Stimulated activated CD4-positive, alpha-beta T cell treated with anti-CD3 and anti-CD28 coated beads, Interleukin-15, amount 100 ng/mL, for 1 hour (primary cell): ENCODE measurements around the gene PLCB1.

ENCODE experiments used
- DNase-seq, 2 donors: peaks; one replicate each; pipeline ENCODE4 v3.0.0-alpha.2; 2020; ENCODE audit warnings: low read depth in 1 of 2, low spot score in 1 of 2

PLCB1 gene

DNA sequence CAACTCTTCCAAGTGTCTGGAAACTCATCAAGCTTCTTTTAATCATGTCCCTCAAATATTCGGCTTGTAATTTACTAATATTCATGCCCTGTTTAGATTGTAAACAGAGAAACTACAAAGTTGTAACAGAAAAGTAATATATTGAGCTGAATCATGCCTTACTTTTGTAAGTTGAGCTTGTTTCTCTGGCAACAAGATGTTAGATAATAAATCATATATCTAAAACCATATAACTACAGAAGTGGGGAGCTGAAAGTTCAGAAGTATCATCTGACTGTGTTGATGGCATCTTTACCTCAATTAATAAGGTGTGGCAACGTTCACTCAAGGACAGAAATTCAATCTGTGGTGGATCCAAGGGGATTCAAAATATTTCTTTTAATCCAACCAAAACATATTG lies 263.9 kb downstream of the PLCB1 start:
- no peak for DNase-seq

DNA sequence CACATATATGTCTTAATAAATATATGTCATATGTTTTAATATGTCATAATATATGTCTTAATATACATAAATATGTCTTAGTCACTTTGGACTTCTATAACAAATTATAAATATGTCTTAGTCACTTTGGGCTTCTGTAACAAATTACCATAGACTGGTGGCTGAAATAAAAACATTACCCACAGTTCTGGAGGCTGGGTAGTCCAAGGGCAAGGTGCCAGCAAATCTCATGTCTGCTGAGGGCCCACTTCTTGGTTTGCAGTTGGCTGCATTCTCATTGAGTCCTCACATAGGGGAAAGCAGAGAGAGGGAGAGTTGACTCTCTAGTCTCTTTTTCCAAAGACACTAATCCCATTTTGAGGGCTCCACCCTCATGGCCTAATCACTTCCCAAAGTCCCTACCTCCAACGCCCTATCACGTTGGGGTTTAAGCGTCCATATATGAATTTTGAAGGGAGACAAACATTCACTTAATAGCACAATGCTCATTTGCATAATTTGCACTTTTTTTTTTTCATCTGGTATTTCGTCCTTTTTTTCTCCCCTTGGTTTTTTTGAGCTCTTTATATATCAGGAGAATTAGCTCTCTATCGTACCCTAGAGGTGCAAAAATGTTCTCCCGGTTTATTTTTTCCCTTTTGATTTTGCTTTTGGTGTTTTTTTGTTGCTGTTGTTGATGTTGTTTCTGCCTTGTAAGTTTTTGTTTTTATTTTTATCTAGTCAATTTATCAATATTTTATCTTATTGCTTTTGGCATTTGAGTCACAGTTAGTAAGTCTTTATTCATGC lies 266.4 kb downstream of the PLCB1 start:
- DNase-seq, result no peak

DNA sequence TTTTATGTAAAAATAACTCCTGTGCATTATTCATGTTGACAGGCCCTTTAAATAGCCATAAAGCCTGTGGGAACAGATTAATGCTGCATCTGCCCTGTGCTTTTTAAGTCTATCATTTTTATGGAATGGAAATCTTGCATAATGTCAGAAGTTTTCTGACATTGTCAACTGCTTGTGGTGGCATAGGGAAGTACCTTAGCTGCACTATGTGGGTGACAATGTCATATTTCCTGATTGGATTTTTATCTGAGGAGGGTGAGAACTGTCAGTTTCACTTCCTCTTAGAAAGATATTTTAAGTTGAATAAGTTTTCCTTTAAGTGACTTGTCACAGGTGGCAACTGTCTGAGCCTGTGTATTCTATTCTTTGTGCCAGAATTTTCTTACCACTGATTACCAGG lies 267.9 kb downstream of the PLCB1 start:
- DNase-seq, result no peak

DNA sequence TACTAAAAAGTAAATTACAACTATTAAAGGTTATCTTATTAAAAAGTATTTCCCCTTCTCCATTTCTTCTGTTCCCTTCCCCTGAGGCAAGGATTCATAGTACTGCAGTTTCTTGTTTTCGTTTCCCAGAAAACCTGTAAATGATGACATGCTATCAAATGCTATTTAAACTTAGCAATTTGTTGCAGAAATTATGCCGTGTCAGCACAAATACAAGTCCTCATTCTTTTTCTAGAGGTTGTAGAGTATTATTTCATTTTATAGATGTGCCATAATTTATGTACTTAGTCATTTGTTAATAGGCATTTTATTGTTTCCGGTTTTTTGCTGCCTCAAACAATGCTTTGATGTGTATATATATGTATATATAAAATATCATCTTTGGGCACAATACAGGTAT lies 268.4 kb downstream of the PLCB1 start:
- DNase-seq, result no peak

DNA sequence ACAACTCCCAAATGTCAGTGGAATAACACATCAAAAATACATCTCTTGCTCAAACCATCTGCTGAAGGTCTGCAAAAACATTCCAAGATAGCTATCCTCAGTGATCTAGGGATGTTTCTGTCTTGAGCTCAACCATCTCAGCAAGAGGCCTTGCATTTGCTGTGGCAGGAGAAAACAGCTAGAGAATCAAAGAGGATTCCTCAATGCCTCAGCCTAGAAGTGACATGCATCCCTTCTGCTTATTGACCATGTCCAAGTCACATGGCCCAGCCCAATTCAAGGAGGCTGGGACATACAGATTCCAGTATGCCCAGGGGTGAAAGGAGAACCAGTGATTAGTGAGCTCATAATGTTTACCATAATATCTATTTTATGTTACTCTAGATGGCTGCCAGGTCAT lies 269.5 kb downstream of the PLCB1 start:
- DNase-seq, result no peak

DNA sequence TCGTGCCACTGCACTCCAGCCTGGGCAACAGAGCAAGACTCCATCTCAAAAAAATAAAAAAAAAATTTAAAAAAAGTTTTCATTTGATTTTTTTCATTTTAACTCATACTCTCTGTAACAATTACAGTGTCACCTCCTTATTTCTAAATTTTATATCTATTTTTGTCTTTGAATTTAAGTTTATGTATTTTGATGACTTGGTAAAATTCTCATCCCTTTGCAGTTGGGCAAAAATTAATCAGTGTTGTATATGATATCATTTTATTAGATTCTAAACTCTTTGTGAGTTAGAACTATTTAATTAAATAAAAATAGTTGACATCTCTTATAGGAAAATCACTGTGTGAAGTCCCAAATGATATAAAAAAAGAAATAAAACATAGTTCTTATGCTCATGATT lies 270.7 kb downstream of the PLCB1 start:
- DNase-seq, result no peak

DNA sequence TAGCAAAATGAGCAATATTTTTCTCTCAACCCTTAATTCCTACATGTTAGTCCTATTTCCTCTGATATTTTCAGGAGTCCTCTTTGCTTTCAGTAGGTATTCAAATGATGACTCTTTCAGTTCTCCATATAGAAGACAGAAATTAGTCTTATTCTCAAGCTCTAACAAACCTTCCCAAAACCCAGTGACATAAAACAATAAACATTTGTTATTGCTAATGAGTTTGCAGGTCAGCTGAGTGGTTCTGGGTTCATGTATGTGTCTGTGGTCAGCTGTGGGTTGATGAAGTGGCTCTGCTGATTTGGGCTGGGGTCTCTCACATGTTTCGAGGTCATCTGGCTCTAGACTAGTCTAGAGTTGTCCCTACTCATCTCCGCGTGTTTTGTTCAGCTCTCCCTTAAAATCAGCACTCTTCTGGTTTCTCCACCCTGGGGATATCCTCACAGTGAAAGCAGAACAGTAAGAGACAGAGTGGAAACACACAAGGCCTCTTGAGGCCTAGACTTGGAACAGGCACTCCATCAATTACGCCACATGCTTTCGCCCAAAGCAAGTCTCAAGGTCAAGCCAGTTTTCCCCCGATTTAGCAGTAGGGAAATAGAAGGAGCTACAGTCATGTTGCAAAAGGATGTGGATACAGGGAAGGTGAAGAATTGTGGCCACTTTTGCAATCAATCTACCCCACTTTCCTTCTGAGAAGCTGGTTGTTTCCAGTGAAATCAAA lies 273.0 kb downstream of the PLCB1 start:
- no peak for DNase-seq

DNA sequence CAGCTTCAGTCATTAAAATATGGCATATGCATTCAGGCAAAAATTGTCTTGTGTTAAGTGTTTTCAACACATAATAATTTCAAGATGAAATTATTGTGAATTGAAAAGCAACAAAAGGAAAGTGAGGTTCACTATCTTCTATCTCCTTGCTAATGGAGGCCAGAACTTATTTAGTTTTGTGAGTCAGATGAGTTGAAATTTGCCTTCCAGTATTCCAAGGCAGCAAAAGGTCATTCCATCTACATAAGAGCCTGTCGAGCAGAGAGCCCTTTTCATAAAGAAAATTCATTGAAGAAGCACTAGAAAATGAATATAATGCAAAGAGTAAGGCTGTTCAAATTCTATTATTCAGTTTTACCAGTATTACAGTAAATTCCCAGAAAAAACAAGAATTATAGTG lies 274.3 kb downstream of the PLCB1 start:
- DNase-seq, result no peak

DNA sequence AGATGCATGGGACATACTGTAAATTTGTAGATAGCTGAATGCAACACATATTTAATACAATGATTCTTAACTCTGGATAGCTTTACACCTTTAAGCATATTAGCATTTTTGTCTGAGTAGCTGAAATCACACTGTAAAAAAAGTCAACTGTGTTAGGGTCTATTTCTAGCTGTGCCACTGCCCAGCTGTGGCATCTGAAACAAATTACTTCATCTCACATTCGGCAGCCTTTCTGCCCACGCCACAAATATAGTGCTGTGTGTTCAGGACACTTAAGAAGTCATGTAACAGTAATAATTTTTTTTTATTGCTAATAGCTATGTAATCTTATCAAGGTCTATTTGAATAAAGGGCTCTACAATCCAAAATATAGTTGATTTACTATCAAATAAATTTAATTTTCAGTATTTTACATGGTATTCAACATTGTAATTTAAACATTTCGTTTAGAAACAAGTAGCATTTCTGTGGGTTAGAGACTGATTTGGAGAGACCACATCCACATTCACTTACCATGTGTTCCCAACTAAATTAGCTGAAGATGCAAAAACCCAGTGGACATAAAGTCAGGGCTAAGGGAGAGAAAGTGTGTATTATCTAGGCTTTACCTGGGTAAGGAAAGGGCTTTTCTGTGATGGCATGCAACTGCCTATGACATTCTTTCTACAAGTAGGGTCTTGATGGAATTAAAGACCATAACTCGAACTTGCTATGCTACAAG lies 276.7 kb downstream of the PLCB1 start:
- no peak for DNase-seq

DNA sequence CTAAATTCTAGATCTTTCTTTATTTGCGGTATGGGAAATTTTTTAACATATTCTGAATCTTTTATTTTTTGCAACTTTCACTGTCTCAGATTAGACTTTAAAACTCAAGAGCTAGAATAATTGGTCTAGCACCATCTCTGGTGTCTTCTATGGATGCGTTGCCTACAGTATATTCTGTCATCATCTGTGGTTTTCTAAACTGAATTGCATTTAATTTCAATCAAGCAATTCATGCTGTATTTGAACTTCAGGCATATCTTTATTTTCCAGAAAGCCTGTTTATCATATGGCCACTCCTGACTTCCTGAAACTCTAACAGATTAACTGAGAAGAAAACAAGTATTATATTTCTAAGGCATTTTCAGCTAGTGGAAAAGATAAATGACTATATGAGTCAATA lies 281.6 kb downstream of the PLCB1 start:
- no peak for DNase-seq

DNA sequence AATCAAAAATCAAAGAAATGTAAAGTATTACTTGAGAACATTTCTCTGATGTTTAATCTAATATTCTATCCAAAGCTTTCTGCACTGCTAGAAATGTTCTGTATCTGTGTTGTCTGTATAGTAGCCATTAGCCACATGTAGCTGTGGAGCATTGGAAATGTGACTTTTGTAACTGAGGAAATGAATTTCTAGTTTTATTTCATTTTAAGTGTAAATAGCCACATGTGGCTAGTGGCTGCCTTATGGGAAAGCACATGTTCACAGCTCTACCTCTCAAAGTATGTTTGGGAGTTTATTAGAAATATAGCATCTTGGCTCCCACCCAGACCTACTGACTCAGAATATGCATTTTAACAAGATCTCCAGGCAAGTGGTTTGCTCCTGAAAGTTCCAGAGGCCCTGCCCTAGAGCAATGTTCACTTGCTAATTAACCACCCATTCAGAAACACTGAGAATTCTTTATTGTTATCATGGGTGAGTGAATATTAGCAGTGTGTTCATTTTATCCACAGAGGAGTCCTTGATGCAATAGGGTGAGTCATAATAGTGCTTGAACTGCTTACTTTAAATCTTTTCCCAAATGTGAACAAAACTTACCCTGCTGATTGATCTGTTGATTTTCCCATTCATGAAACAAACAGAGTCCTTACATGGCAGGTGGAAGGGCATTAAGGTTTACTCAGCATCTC lies 282.7 kb downstream of the PLCB1 start:
- no peak for DNase-seq

DNA sequence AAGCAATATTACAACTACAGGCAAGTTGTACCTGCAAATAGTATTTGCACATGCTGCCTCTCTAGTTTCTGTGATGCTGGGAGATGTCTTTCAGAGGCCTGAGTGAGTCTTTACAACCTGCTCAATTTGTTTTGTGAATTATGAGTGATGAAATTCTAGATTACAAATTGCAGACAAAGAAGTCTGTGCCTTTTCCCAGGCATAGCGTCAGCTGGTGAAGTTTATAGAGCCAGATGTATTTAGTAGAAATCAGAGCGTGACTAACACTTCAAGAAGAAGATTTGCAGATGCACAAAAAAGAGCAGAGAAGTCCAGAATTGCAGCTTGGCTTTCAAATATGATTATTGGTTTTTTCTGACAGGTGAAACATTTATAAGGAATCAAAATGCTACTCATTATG lies 289.9 kb downstream of the PLCB1 start:
- no peak for DNase-seq

DNA sequence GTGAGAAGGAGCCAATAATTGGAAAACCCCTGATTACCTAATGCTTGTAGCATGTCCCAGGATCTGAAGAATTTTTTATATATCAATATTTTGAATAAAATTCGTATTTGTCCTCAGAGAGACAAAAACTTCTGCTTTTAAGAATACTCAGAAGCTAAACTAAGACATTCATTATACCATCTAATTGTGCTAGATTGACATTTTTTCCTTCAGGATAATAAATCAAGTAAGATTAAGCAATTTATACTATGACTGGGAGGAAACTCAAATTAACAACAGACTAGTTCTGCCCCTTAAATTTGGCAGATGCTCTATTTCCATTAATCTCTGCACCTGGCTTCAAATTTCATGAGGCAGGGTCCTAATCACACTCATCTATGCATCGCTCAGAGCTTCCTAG lies 291.4 kb downstream of the PLCB1 start:
- DNase-seq, result no peak

DNA sequence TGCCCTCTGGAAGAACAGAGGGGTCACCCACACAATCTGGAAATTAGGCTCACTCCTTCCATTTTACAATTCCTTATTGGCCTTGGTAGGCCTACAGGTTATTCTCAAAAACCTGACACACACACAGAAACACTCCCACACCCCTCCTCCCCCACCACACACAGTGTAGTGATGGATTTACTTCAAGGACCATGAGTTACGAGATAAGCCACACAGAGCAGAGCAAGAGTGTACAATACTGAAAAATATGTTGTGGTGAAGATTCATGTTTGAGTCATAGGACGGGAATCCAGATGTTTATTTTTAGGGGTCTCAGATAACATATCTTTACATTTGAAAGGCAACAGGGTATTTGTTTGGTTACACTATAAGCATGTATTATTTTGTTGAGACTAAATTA lies 291.9 kb downstream of the PLCB1 start:
- no peak for DNase-seq

DNA sequence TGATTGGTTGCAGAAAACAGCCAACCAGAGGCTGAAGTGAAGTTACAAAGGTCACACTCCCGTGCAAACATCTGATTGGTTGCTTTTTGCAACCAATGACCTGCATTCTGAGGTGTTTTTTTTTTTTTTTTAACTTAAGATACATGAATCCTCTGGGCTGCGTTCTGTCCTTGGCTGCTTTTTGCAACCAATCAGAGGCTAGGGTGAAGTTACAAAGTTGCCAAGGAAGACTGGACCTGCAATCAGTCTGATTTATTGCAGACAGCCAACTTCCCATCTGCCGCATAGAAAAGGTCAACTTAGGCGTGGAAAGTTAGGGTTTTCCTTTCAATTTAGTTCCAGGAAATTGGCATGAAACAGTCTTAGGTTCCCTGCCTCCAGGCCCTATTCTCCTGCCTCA lies 292.9 kb downstream of the PLCB1 start:
- DNase-seq, result no peak

DNA sequence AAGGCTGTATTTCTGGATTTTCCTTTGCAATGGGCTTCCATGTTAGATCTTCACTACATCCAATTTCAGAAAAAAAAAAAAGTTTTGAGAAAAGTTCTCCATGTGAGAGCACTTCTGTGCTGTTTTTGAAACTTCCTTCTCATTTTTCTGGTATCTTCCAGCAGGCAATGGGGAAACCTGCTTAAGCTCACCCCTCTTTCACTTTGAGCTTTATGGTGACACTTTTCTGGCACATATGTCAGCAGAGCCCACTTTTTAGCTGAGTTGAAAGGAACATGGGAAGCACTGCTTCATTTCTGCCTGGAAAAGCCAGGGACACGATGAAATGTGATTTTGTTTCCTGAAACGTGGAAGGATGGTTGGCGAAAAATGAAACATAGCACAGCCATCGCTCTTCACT lies 293.7 kb downstream of the PLCB1 start:
- DNase-seq, result no peak

DNA sequence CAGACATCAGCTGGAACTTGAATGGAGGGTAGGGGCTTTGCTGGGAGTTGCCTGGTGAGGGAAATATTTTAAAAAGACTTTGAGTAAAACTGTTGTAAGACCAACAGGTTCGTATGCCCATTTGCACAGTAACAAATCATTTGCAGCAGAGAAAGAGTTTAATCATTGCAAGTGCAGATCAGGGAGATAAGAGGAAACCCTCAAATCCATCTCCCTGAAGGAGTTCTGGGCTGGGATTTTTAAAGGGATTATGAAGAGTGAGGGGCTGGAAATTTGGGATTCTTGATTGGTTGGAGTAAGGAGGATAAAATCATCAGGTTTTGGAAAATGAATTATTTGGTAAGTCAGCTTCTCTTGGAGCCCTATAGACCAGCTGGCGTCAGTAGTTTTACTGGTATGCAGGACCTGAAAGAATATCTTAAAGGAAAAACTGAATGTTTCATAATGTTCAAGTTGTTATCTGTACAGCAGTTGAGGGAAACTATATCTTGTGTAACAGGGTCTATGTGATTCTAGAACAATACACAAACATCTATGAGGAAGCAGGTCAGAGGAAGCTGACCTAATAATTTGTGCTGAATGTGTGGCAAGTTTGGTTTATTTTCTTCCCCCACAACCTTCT lies 295.5 kb downstream of the PLCB1 start:
- no peak for DNase-seq

DNA sequence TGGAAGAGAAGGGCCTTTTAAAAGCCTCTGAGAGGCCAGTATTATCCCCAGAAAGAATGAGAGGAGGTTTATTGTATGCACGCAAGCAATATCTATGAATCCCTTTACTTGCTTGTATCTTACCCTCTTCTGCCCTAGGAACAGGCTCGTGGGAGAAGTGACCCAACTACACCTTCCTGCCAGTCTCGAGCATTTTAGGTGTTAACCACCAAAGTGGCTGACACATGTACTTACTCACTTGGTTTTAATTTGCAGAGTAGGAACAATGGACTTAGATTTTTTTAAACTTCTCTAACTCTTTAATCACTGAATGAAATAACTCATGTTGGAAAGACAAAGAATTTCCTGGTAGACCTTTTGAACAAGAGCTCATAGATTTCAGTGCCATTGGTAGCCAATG lies 296.9 kb downstream of the PLCB1 start:
- no peak for DNase-seq

DNA sequence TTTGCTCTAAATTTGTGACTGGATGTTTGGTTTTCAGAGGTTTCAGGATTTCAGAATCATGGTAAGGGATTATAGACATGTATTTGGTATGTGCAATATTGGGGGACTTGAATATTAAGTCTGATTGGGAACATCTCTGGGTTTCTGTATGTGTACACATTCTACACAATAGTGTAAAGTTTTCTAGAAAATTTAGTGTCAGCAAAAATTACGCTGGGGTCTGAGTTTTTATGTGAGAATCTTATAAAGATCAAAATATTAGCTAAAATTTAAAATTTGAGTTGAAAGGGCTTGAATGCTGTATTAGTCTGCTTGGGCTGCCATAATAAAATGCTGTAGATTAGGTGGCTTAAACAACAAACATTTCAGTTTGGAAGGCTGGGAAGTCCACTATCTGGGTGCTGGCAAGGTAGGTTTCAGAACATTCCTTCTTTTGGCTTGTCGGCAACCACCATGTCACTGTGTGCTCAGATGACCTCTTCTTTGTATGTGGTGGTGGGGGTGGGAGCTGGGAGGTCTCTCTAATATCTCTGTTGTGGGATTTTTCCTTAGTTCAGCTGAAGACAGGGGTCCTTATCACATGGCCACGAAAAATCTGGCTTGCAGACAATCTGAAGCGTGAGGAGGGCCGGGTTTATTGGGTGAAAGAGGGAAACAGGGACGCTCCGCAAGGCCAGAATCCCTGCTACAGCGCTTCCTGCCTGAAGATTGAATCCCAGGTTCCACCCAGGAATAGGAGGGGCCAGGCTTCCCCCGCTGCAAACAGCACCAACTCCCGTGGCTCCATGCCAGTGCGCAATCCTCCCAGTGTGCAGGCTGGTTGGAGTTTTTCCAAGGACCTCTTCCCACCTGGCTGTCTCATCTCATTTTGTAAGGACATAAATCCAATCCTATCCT lies 299.7 kb downstream of the PLCB1 start:
- DNase-seq, result no peak
